Testis (tissue), 2 donors: ENCODE data around the gene LRRC30.

Experiments
- CTCF ChIP-seq, 3 experiments: fragments of 450-650 bp in 2 of 3; fragments of 200-600 bp in 1 of 3; sonication (generic) in 1 of 3; IDR thresholded peaks; one replicate each; pipeline ENCODE4 v1.5.1; 2016 to 2019; ENCODE audit warnings: antibody characterized with exemption in 3 of 3, mild to moderate bottlenecking in 2 of 3, moderate library complexity in 1 of 3
- POLR2A ChIP-seq: fragments of 450-650 bp; IDR thresholded peaks from one replicate; pipeline ENCODE4 v1.6.1; 2017; ENCODE audit warnings: antibody characterized with exemption, mild to moderate bottlenecking, moderate library complexity

- TF ChIP-seq POLR2A, result no peak
- TF ChIP-seq CTCF (IDR thresholded peaks at IDR 0.05), result no peak
Measured at GRCh38 chr18:7237673-7238272, 6.9 kb downstream of the LRRC30 start.
